Lower leg skin (tissue), 3 donors: ENCODE data around the gene CLMP.

Source experiments
- POLR2A ChIP-seq, 2 donors: fragments of 450-650 bp; IDR thresholded peaks; one replicate each; pipeline ENCODE4 v1.6.1; 2016 to 2017; ENCODE audit warnings: antibody characterized with exemption in 2 of 2, mild to moderate bottlenecking in 1 of 2, moderate library complexity in 1 of 2
- TF ChIP-seq, protein P1 (sequence below), 3 donors: fragments of 450-650 bp; IDR thresholded peaks; one replicate each; pipeline ENCODE4 v1.5.1; 2016; ENCODE audit warnings: antibody characterized with exemption in 3 of 3, mild to moderate bottlenecking in 3 of 3, moderate library complexity in 2 of 3

DNA sequence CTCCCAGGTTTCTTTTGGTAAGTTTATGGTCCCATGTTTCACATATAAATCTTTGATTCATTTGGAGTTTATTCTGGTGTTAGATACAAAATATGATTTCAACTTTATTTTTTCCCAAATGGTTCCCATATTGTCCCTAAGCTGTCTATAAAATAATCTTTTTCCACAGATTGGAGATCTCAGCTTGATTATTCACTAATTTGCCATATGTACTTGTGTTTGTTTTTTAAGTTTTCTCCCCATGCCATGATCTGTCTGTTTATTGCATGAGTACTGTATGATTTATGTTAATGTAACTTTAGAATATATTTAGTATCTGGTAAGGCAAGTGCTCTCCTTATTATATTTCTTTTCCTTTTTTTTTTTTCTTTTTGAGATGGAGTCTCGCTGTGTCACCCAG, 19.9 kb upstream of the CLMP start:
- TF ChIP-seq, protein P1, sequence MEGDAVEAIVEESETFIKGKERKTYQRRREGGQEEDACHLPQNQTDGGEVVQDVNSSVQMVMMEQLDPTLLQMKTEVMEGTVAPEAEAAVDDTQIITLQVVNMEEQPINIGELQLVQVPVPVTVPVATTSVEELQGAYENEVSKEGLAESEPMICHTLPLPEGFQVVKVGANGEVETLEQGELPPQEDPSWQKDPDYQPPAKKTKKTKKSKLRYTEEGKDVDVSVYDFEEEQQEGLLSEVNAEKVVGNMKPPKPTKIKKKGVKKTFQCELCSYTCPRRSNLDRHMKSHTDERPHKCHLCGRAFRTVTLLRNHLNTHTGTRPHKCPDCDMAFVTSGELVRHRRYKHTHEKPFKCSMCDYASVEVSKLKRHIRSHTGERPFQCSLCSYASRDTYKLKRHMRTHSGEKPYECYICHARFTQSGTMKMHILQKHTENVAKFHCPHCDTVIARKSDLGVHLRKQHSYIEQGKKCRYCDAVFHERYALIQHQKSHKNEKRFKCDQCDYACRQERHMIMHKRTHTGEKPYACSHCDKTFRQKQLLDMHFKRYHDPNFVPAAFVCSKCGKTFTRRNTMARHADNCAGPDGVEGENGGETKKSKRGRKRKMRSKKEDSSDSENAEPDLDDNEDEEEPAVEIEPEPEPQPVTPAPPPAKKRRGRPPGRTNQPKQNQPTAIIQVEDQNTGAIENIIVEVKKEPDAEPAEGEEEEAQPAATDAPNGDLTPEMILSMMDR (IDR thresholded peaks at IDR 0.05) = no peak
- TF ChIP-seq POLR2A (IDR thresholded peaks at IDR 0.05) = no peak
